Pericardium fibroblast (primary cell): Measurements from ENCODE around the gene NES. TPM values are rescaled to one million over a fixed set of nuclear protein-coding genes. Genes with fewer than 3 reads are reported as not detected.

Experiments used
- total RNA-seq: library from RNA; depleted of rRNA; stranded (reverse); fragments of >200 nt; gene quantifications from 2 replicates; pipeline ENCODE4 v1.2.3, GENCODE V29; 2015

Gene NES
- total RNA-seq: 10.2 and 26.6 TPM in 2 replicates

GRCh38 chr1:156676820-156677615, at the start of gene NES:
Gene NES, minus strand, starts transcription at chr1:156677407. Its CDS starts 143 bp downstream, at chr1:156677264.

GRCh38 chr1:156705321-156705917, 28.2 kb upstream of the NES start, which contains the start of gene CRABP2:
Gene CRABP2, minus strand, starts transcription at chr1:156705583. Its CDS starts 137 bp downstream, at chr1:156705446.

GRCh38 chr1:156641761-156642264, 35.4 kb downstream of the NES start, which contains the start of gene BCAN:
Gene BCAN, plus strand, starts transcription at chr1:156642117. Its CDS starts 3,938 bp downstream, at chr1:156646055.

GRCh38 chr1:156618853-156619581, 58.2 kb downstream of the NES start, which contains the start of gene HAPLN2:
Gene HAPLN2, plus strand, starts transcription at chr1:156619415. Its CDS starts 4,076 bp downstream, at chr1:156623491.

Other genes with a start within 250 kb of the NES start
- gene MEF2D, start 176.6 kb downstream of the NES start, total RNA-seq: 15.8 and 27.2 TPM in 2 replicates
- 0.58 and 0.85 TPM in 2 replicates for gene IQGAP3, start 104.8 kb downstream of the NES start, total RNA-seq
- gene TTC24, start 97.7 kb downstream of the NES start, total RNA-seq: not detected in 2 replicates
- gene NAXE, start 85.6 kb downstream of the NES start, total RNA-seq: 61.6 and 67.2 TPM in 2 replicates
- 8.4 and 13.9 TPM in 2 replicates for gene GPATCH4, start 75.9 kb downstream of the NES start, total RNA-seq
- gene HAPLN2, start 58.0 kb downstream of the NES start, total RNA-seq: not detected in 2 replicates
- gene BCAN, start 35.3 kb downstream of the NES start, total RNA-seq: not detected in 2 replicates
- 58.3 and 150 TPM in 2 replicates for gene CRABP2, start 28.2 kb upstream of the NES start, total RNA-seq
- gene METTL25B, start 51.1 kb upstream of the NES start, total RNA-seq: 18.2 and 18.3 TPM in 2 replicates
- gene ISG20L2, start 51.4 kb upstream of the NES start, total RNA-seq: 14.9 and 21.5 TPM in 2 replicates
- 52.3 and 57.1 TPM in 2 replicates for gene MRPL24, start 63.7 kb upstream of the NES start, total RNA-seq
- 120 and 124 TPM in 2 replicates for gene HDGF, start 74.3 kb upstream of the NES start, total RNA-seq
- gene PRCC, start 90.1 kb upstream of the NES start, total RNA-seq: 30.3 and 42.1 TPM in 2 replicates
- gene SH2D2A, start 139.4 kb upstream of the NES start, total RNA-seq: 0.23 TPM in 1 of 2 replicates, not detected in the other
- gene INSRR, start 181.7 kb upstream of the NES start, total RNA-seq: not detected in 2 replicates
- gene NTRK1, start 183.5 kb upstream of the NES start, total RNA-seq: not detected in 2 replicates
- 20.1 and 23.8 TPM in 2 replicates for gene PEAR1, start 216.3 kb upstream of the NES start, total RNA-seq
- not detected in 2 replicates for gene LRRC71, start 243.2 kb upstream of the NES start, total RNA-seq